Measurements from ENCODE around the gene ZSCAN9. TPM values are rescaled to one million over a fixed set of nuclear protein-coding genes. Genes with fewer than 3 reads are reported as not detected.
A peak's percentile ranks its signal among the peaks of the same experiment; 100 is the strongest.

ZSCAN9 gene
- total RNA-seq, 3 donors from 2014 or later, result 9.0 to 19.3 (median 19.3) TPM

DNA sequence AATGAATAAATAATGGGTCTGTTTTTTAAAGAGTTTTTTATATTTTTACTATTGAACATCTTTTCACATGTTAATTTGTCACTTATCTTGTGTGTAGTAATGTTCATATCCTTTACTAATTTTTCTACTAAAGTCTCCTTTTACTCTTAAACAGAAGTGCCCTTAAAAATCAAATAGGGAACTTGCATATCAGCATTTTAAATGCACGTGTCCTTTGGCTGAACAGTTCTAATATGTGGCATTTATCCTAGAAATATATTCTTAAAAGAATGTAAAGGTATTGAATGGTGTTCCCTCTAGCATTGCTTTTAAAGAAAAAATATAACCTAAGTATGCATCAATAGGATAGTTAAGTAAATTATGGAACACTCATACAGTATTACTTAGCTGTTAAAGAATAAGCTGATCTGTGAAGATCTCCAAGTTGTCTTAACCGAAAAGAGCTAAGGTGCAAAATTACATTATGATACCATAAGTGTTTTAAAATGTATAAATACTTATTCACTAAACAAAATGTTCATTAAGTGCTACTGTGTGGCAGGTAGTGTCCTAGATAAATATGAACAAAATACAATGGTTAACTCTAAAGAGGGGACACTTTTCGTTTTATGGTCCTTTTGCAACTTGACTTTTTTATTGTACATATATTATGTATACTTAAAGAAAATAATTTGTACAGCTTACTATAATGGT is 55.7 kb downstream of the ZSCAN9 start:
- no peak for TF ChIP-seq POLR2A (IDR thresholded peaks at IDR 0.05)
- no peak for TF ChIP-seq CTCF (IDR thresholded peaks at IDR 0.05)
- TF ChIP-seq POLR2AphosphoS5 (IDR thresholded peaks at IDR 0.05), result no peak
- no peaks in the 10 kb centered on the region for H3K4me1 ChIP-seq
- H3K27ac ChIP-seq, result no peak overlapping the region
- intact Hi-C loops (cut with DNase I; ENCODE audit: low total_unique reads), result no loop called here
- no peaks in the 10 kb centered on the region for H3K36me3 ChIP-seq
- no peaks in the 10 kb centered on the region for H3K27me3 ChIP-seq
- no peak for DNase-seq (ENCODE audit: low spot score in 2 of 2)
- no peaks in the 10 kb centered on the region for H3K9me3 ChIP-seq
- H3K4me3 ChIP-seq, result peak overlapping the region; percentile 53 to 72 (median 71)

GRCh38 chr6:28281288-28282064 is 56.4 kb downstream of the ZSCAN9 start, which contains the start of gene PGBD1:
TSS of gene PGBD1 (plus strand) at chr6:28281572. CDS start at chr6:28283814, 2,242 bp downstream.
- peak; percentile 24 to 55 for DNase-seq (ENCODE audit: low spot score in 2 of 2)

GRCh38 chr6:28282926-28283325 is 57.9 kb downstream of the ZSCAN9 start:
- Histone ChIP-seq H3K4me3 (no peak overlapping the region), H3K27me3 (no peaks in the 10 kb centered on the region), H3K27ac (no peak overlapping the region), H3K4me1 (no peaks in the 10 kb centered on the region), H3K36me3 (no peaks in the 10 kb centered on the region), H3K9me3 (no peaks in the 10 kb centered on the region)
- TF ChIP-seq CTCF (IDR thresholded peaks at IDR 0.05) (no peak), POLR2A (IDR thresholded peaks at IDR 0.05) (no peak), POLR2AphosphoS5 (IDR thresholded peaks at IDR 0.05) (no peak)
- DNase-seq (ENCODE audit: low spot score in 2 of 2), result no peak
- intact Hi-C loops (cut with DNase I; ENCODE audit: low total_unique reads), result no loop called here

More at GRCh38 chr6:28281288-28282064, 56.4 kb downstream of the ZSCAN9 start, which contains the start of gene PGBD1:
- Histone ChIP-seq H3K4me3 (peak within 1 kb of the TSS; percentile 53 to 72 (median 71)), H3K27me3 (no peaks in the 10 kb centered on the region), H3K9me3 (no peaks in the 10 kb centered on the region), H3K27ac (peak within 1 kb of the TSS in 1 of 2 donors; percentile 43), H3K4me1 (no peaks in the 10 kb centered on the region), H3K36me3 (no peaks in the 10 kb centered on the region)
- intact Hi-C loops (cut with DNase I; ENCODE audit: low total_unique reads), result no loop called here
- TF ChIP-seq POLR2AphosphoS5 (IDR thresholded peaks at IDR 0.05) (no peak), POLR2A (IDR thresholded peaks at IDR 0.05) (no peak), CTCF (IDR thresholded peaks at IDR 0.05) (no peak)

Other genes starting within 250 kb of the ZSCAN9 start
- gene ZNF165, start 144.7 kb upstream of the ZSCAN9 start, total RNA-seq, result 1 to 10 TPM in 2 of 3 donors, under 1 TPM in 1; 0.16 to 3.1 (median 2.0) TPM
- 1 to 10 TPM; 2.7 to 9.8 (median 9.7) TPM for gene ZSCAN16, start 100.7 kb upstream of the ZSCAN9 start, total RNA-seq
- gene ZKSCAN8, start 83.4 kb upstream of the ZSCAN9 start, total RNA-seq, result 10 to 100 TPM; 21.9 to 33.8 (median 22.9) TPM
- gene ZKSCAN4, start 27.0 kb downstream of the ZSCAN9 start, total RNA-seq, result 1 to 10 TPM; 2.4 to 7.2 (median 5.9) TPM
- gene NKAPL, start 34.0 kb downstream of the ZSCAN9 start, total RNA-seq, result 1 to 10 TPM; 1.6 to 2.9 (median 2.3) TPM
- 10 to 100 TPM; 13.8 to 31.1 (median 25.8) TPM for gene ZSCAN26, start 41.9 kb downstream of the ZSCAN9 start, total RNA-seq
- 1 to 10 TPM; 4.2 to 5.9 (median 4.6) TPM for gene PGBD1, start 56.3 kb downstream of the ZSCAN9 start, total RNA-seq
- 10 to 100 TPM in 2 of 3 donors, 1 to 10 TPM in 1; 4.6 to 19.3 (median 17.4) TPM for gene ZSCAN31, start 110.9 kb downstream of the ZSCAN9 start, total RNA-seq
- gene ZKSCAN3, start 124.7 kb downstream of the ZSCAN9 start, total RNA-seq, result 1 to 10 TPM; 3.4 to 6.4 (median 3.6) TPM
- gene ZSCAN12, start 174.5 kb downstream of the ZSCAN9 start, total RNA-seq, result 10 to 100 TPM in 1 of 3 donors, 1 to 10 TPM in 2; 4.2 to 11.6 (median 7.5) TPM
- gene ZSCAN23, start 218.2 kb downstream of the ZSCAN9 start, total RNA-seq, result 1 to 10 TPM; 1.1 to 6.0 (median 5.6) TPM